MM.1S (cell line): ENCODE measurements around the gene NLRP3.

Experiments
- DNase-seq: peaks from one replicate; pipeline ENCODE4 v3.0.0-alpha.2; 2015
- H2AFZ ChIP-seq: fragments of 300-600 bp; sonication (generic); 2 replicates; pipeline ENCODE4 v1.6.0; 2016; ENCODE audit warnings: antibody characterized with exemption, low read length
- H3F3A ChIP-seq: fragments of 300-600 bp; sonication (generic); 2 replicates; pipeline ENCODE4 v1.6.1; 2016; ENCODE audit warnings: mild to moderate bottlenecking, antibody characterized with exemption, low read length, moderate library complexity, mixed read lengths; ENCODE audit not compliant: insufficient read depth
- H3K27ac ChIP-seq: fragments of 300-600 bp; sonication (generic); 2 replicates; pipeline ENCODE4 v1.5.1; 2016; ENCODE audit warnings: mild to moderate bottlenecking, low read length
- H3K27me3 ChIP-seq: fragments of 300-600 bp; sonication (generic); replicated peaks from 2 replicates; pipeline ENCODE4 v1.6.0; 2016; ENCODE audit warnings: low read length; ENCODE audit not compliant: insufficient read depth
- H3K36me3 ChIP-seq: fragments of 300-600 bp; sonication (generic); replicated peaks from 2 replicates; pipeline ENCODE4 v1.6.1; 2016; ENCODE audit warnings: mild to moderate bottlenecking, low read length, mixed read lengths; ENCODE audit not compliant: insufficient read depth
- H3K4me1 ChIP-seq: fragments of 300-600 bp; sonication (generic); 2 replicates; pipeline ENCODE4 v1.6.1; 2016; ENCODE audit warnings: low read length, mixed read lengths
- H3K4me2 ChIP-seq: fragments of 300-600 bp; sonication (generic); 2 replicates; pipeline ENCODE4 v1.6.0; 2016; ENCODE audit warnings: low read depth, low read length
- H3K4me3 ChIP-seq: fragments of 300-600 bp; sonication (generic); 2 replicates; pipeline ENCODE4 v1.5.1; 2016; ENCODE audit warnings: low read length, mixed read lengths
- H3K79me2 ChIP-seq: fragments of 300-600 bp; sonication (generic); 2 replicates; pipeline ENCODE4 v1.6.1; 2016; ENCODE audit warnings: mixed run types, low read length, mixed read lengths
- H3K9ac ChIP-seq: fragments of 300-600 bp; sonication (generic); 2 replicates; pipeline ENCODE4 v1.6.1; 2016; ENCODE audit warnings: low read length, mixed read lengths
- H3K9me2 ChIP-seq: fragments of 300-600 bp; sonication (generic); replicated peaks from 2 replicates; pipeline ENCODE4 v1.6.1; 2016; ENCODE audit warnings: mild to moderate bottlenecking, low read length, mixed read lengths; ENCODE audit not compliant: insufficient read depth
- H3K9me3 ChIP-seq: fragments of 300-600 bp; sonication (generic); replicated peaks from 2 replicates; pipeline ENCODE4 v1.6.1; 2016; ENCODE audit warnings: mild to moderate bottlenecking, low read length, mixed read lengths; ENCODE audit not compliant: insufficient read depth
- H4K20me1 ChIP-seq: fragments of 300-600 bp; sonication (generic); 2 replicates; pipeline ENCODE4 v1.6.1; 2016; ENCODE audit warnings: mild to moderate bottlenecking, low read length, moderate library complexity, mixed read lengths; ENCODE audit not compliant: insufficient read depth
- CTCF ChIP-seq: fragments of 300-600 bp; sonication (generic); IDR thresholded peaks from 2 replicates; pipeline ENCODE4 v1.5.1; 2016; ENCODE audit warnings: antibody characterized with exemption, low read length, mixed read lengths
- EZH2 ChIP-seq: fragments of 300-600 bp; sonication (generic); optimal IDR thresholded peaks from 2 replicates; pipeline ENCODE3; 2017; ENCODE audit warnings: low read depth, mild to moderate bottlenecking, antibody characterized with exemption, low read length, mixed read lengths
- EZH2phosphoT487 ChIP-seq: fragments of 300-600 bp; sonication (generic); IDR thresholded peaks from 2 replicates; pipeline ENCODE4 v1.6.1; 2018; ENCODE audit warnings: antibody characterized with exemption, low read length

Gene NLRP3

GRCh38 chr1:247402120-247402675, 13.8 kb upstream of the NLRP3 start:
- Histone ChIP-seq H3K4me1 (no peaks in the 10 kb centered on the region), H4K20me1 (no peaks in the 10 kb centered on the region)

GRCh38 chr1:247406014-247406656, 9.8 kb upstream of the NLRP3 start:
- no peak for DNase-seq
- Histone ChIP-seq H3K9me2 (no peaks in the 10 kb centered on the region), H3K36me3 (no peaks in the 10 kb centered on the region), H3K79me2 (no peaks in the 10 kb centered on the region), H3K27ac (no peak overlapping the region), H3K4me1 (peaks cover 11% of the 10 kb centered on the region; the same call in 1 of the 2 replicates), H3K27me3 (peaks cover 50% of the 10 kb centered on the region), H3K4me3 (no peak overlapping the region), H3F3A (peaks cover 14% of the 10 kb centered on the region), H3K9me3 (no peaks in the 10 kb centered on the region), H3K4me2 (no peak overlapping the region), H2AFZ (no peak overlapping the region), H4K20me1 (no peaks in the 10 kb centered on the region), H3K9ac (no peak overlapping the region)
- TF ChIP-seq EZH2phosphoT487 (no peak), CTCF (no peak), EZH2 (no peak)

More at GRCh38 chr1:247402120-247402675, 13.8 kb upstream of the NLRP3 start:
- no peak overlapping the region for H3K27ac ChIP-seq
- no peaks in the 10 kb centered on the region for H3K9me3 ChIP-seq
- no peaks in the 10 kb centered on the region for H3K79me2 ChIP-seq
- no peaks in the 10 kb centered on the region for H3K9me2 ChIP-seq
- no peak overlapping the region for H3K9ac ChIP-seq
- no peaks in the 10 kb centered on the region for H3K36me3 ChIP-seq
- TF ChIP-seq CTCF (no peak), EZH2 (no peak), EZH2phosphoT487 (no peak)
- H3K4me2 ChIP-seq: no peak overlapping the region
- no peak overlapping the region for H2AFZ ChIP-seq
- no peaks in the 10 kb centered on the region for H3F3A ChIP-seq
- peaks cover 18% of the 10 kb centered on the region for H3K27me3 ChIP-seq
- no peak overlapping the region for H3K4me3 ChIP-seq
- no peak for DNase-seq

- no peaks in the 10 kb centered on the region for H4K20me1 ChIP-seq
- no peak for DNase-seq
- H3K9me2 ChIP-seq: no peaks in the 10 kb centered on the region
- H3K9me3 ChIP-seq: no peaks in the 10 kb centered on the region
- H3K27me3 ChIP-seq: peaks cover 61% of the 10 kb centered on the region
- H2AFZ ChIP-seq: no peak overlapping the region
- TF ChIP-seq EZH2: no peak
- TF ChIP-seq EZH2phosphoT487: no peak
- no peak for TF ChIP-seq CTCF
- no peak overlapping the region for H3K4me3 ChIP-seq
- no peak overlapping the region for H3K9ac ChIP-seq
- H3K4me2 ChIP-seq: no peak overlapping the region
- H3K27ac ChIP-seq: no peak overlapping the region
- H3F3A ChIP-seq: peaks cover 14% of the 10 kb centered on the region
- H3K36me3 ChIP-seq: no peaks in the 10 kb centered on the region
- H3K4me1 ChIP-seq: peaks cover 11% of the 10 kb centered on the region; the same call in 1 of the 2 replicates
- H3K79me2 ChIP-seq: no peaks in the 10 kb centered on the region
Observed at GRCh38 chr1:247407180-247407616, 8.8 kb upstream of the NLRP3 start.
